NCI-H2196 (cell line): ENCODE data around the gene ADGRL4.

Experiments used
- DNase-seq: peaks from one replicate; lab custom pipeline; 2025; ENCODE audit not compliant: unreplicated experiment; lab: John Stamatoyannopoulos, UW

Gene ADGRL4

GRCh38 chr1:78840453-78841271 lies 165.9 kb downstream of the ADGRL4 start:
- DNase-seq: peak; percentile 13
